DND-41 (cell line): Measurements from ENCODE around the gene PTCRA.

Source experiments
- ATAC-seq: fragments of 200-7000 bp; cut with Tn5 transposase; 3 replicates; pipeline ENCODE4 v1.9.1; 2021; ENCODE audit warnings: low read depth; ENCODE audit not compliant: insufficient read depth
- DNase-seq: peaks from one replicate; pipeline ENCODE4 v3.0.0-alpha.2; 2020
- H2AFZ ChIP-seq: 2 replicates; pipeline ENCODE4 v1.6.0; 2012; ENCODE audit warnings: low read depth, low read length
- H3K27ac ChIP-seq: 2 replicates; pipeline ENCODE4 v1.5.1; 2012; ENCODE audit warnings: low read length, inconsistent platforms
- H3K27me3 ChIP-seq: fragments of 200-600 bp; sonication (generic); 2 replicates; pipeline ENCODE4 v1.6.0; 2012; ENCODE audit warnings: low read length, mild to moderate bottlenecking, inconsistent platforms; ENCODE audit not compliant: insufficient read depth, poor library complexity
- H3K36me3 ChIP-seq: 2 replicates; pipeline ENCODE4 v1.5.1; 2012; ENCODE audit warnings: low read length, inconsistent platforms; ENCODE audit not compliant: insufficient read depth
- H3K4me1 ChIP-seq: 2 replicates; pipeline ENCODE4 v1.5.1; 2012; ENCODE audit warnings: mild to moderate bottlenecking, low read length; ENCODE audit not compliant: insufficient read depth
- H3K4me2 ChIP-seq: 2 replicates; pipeline ENCODE4 v1.6.0; 2012; ENCODE audit warnings: mild to moderate bottlenecking, moderate library complexity, low read length, inconsistent platforms; ENCODE audit not compliant: insufficient read depth
- H3K4me3 ChIP-seq, 2 experiments: fragments of 200-600 bp in 1 of 2; shearing (Covaris generic) in 1 of 2; 2 replicates each; pipeline ENCODE4 v1.5.1; 2012 to 2016; ENCODE audit warnings: inconsistent platforms in 2 of 2, low read length in 2 of 2, mild to moderate bottlenecking in 2 of 2, low read depth in 1 of 2, moderate library complexity in 1 of 2
- H3K79me2 ChIP-seq: 2 replicates; pipeline ENCODE4 v1.6.0; 2012; ENCODE audit warnings: low read length, inconsistent platforms; ENCODE audit not compliant: insufficient read depth
- H3K9ac ChIP-seq: 2 replicates; pipeline ENCODE4 v1.6.0; 2012; ENCODE audit warnings: low read depth, mild to moderate bottlenecking, inconsistent platforms, low read length, moderate library complexity
- H3K9me3 ChIP-seq: 2 replicates; pipeline ENCODE4 v1.5.1; 2012; ENCODE audit warnings: low read length, moderate library complexity, mild to moderate bottlenecking, inconsistent platforms; ENCODE audit not compliant: insufficient read depth, severe bottlenecking
- H4K20me1 ChIP-seq: 2 replicates; pipeline ENCODE4 v1.6.0; 2012; ENCODE audit warnings: low read length; ENCODE audit not compliant: insufficient read depth
- CTCF ChIP-seq: IDR thresholded peaks from 2 replicates; pipeline ENCODE4 v1.5.1; 2012; ENCODE audit warnings: borderline replicate concordance, low read length, moderate library complexity, mild to moderate bottlenecking; ENCODE audit not compliant: poor library complexity, severe bottlenecking; ENCODE audit errors: extremely low read depth
- EZH2 ChIP-seq: IDR thresholded peaks from 3 replicates; pipeline ENCODE4 v1.6.1; 2012; ENCODE audit warnings: borderline replicate concordance, low read depth, mild to moderate bottlenecking, moderate library complexity, low read length, inconsistent platforms; ENCODE audit not compliant: severe bottlenecking

The PTCRA gene

GRCh38 chr6:42932412-42932811 lies 16.6 kb downstream of the PTCRA start:
- no peaks in the 10 kb centered on the region for H3K9me3 ChIP-seq
- peaks cover 40% of the 10 kb centered on the region for H3K4me1 ChIP-seq
- H2AFZ ChIP-seq = no peak overlapping the region
- H3K27me3 ChIP-seq = no peaks in the 10 kb centered on the region
- peaks cover 65% of the 10 kb centered on the region for H3K79me2 ChIP-seq
- DNase-seq (no peak), ATAC-seq (no peak)
- H3K4me2 ChIP-seq = peak overlapping the region; percentile 41
- H3K9ac ChIP-seq = peak overlapping the region; percentile 15; the same call in 1 of the 2 replicates
- H3K4me3 ChIP-seq = 0 out of 4 replicates have a peak overlapping the region, but pooled peaks of 1 of the 2 experiments have one; percentile 14
- peaks cover 34% of the 10 kb centered on the region for H4K20me1 ChIP-seq
- H3K36me3 ChIP-seq = peaks cover 66% of the 10 kb centered on the region
- TF ChIP-seq CTCF (no peak), EZH2 (no peak)
- peak overlapping the region; percentile 25; the same call in 1 of the 2 replicates for H3K27ac ChIP-seq

- ATAC-seq (no peak), DNase-seq (no peak)
- H3K36me3 ChIP-seq = peaks cover 74% of the 10 kb centered on the region
- H3K79me2 ChIP-seq = peaks cover 65% of the 10 kb centered on the region
- H3K4me2 ChIP-seq = peak overlapping the region; percentile 41
- peaks cover 40% of the 10 kb centered on the region for H4K20me1 ChIP-seq
- no peaks in the 10 kb centered on the region for H3K27me3 ChIP-seq
- peaks cover 36% of the 10 kb centered on the region for H3K4me1 ChIP-seq
- H3K27ac ChIP-seq = no peak overlapping the region
- no peaks in the 10 kb centered on the region for H3K9me3 ChIP-seq
- H3K9ac ChIP-seq = no peak overlapping the region
- TF ChIP-seq EZH2 (no peak), CTCF (no peak)
- H3K4me3 ChIP-seq = no peak overlapping the region
- H2AFZ ChIP-seq = no peak overlapping the region
Observed at GRCh38 chr6:42933205-42933604, 17.4 kb downstream of the PTCRA start.

- no peak for DNase-seq
- no peak overlapping the region for H3K27ac ChIP-seq
- no peak overlapping the region for H3K4me3 ChIP-seq
- peaks cover 30% of the 10 kb centered on the region for H3K4me1 ChIP-seq
- H4K20me1 ChIP-seq = peaks cover 52% of the 10 kb centered on the region
- no peak overlapping the region for H3K9ac ChIP-seq
- H3K27me3 ChIP-seq = no peaks in the 10 kb centered on the region
- no peak for TF ChIP-seq EZH2
- no peak for TF ChIP-seq CTCF
- no peak for ATAC-seq
- H2AFZ ChIP-seq = no peak overlapping the region
- no peak overlapping the region for H3K4me2 ChIP-seq
- peaks cover 93% of the 10 kb centered on the region for H3K36me3 ChIP-seq
- H3K9me3 ChIP-seq = no peaks in the 10 kb centered on the region
- peaks cover 59% of the 10 kb centered on the region for H3K79me2 ChIP-seq
Observed at GRCh38 chr6:42935322-42935721, 19.5 kb downstream of the PTCRA start.

GRCh38 chr6:42936398-42936797 lies 20.5 kb downstream of the PTCRA start:
- Histone ChIP-seq H4K20me1 (peaks cover 49% of the 10 kb centered on the region), H3K4me1 (peaks cover 19% of the 10 kb centered on the region), H3K27me3 (no peaks in the 10 kb centered on the region), H3K4me3 (no peak overlapping the region), H3K36me3 (peaks cover 93% of the 10 kb centered on the region), H3K27ac (no peak overlapping the region), H3K79me2 (peaks cover 48% of the 10 kb centered on the region), H2AFZ (no peak overlapping the region), H3K9ac (no peak overlapping the region), H3K9me3 (no peaks in the 10 kb centered on the region), H3K4me2 (no peak overlapping the region)
- no peak for TF ChIP-seq CTCF
- no peak for TF ChIP-seq EZH2
- DNase-seq (no peak), ATAC-seq (no peak)
